ENCODE results near the gene SYNPO2.
"Not testable (repeated sequence)": the region's sequence is repeated elsewhere in the genome, so short reads cannot be mapped to it uniquely, and the experiment has no call there.

The SYNPO2 gene

DNA sequence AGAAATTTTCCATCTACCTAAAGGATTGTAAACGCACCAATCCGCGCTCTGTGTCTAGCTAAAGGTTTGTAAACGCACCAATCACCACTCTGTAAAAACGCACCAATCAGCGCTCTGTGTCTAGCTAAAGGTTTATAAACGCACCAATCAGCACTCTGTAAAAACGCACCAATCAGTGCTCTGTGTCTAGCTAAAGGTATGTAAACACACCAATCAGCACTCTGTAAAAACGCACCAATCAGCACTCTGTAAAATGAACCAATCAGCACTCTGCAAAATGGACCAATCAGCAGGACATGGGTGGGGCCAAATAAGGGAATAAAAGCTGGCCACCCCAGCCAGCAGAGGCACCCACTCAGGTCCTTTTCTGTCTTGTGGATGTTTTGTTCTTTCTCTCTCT is 10.1 kb upstream of the SYNPO2 start:
- DNase-seq (ENCODE audit: low spot score), result not testable (repeated sequence)

DNA sequence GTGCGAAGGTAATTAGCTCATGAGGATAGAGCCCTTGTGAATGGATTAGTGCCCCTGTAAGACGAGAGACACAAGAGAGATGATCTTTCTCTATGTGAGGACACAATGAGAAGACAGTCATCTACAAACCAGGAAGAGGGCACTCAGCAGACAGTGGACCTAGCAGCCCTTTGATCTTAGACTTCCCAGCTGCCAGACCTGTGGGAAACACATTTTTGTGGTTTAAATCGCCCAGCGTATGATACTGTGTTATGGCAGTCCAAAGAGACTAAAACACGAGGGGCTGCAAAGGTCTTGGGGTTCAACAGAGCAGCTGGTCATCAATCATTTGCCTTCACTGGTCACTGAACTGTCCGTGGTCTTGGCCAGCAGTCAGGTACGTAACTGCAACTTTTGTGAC is 9.2 kb upstream of the SYNPO2 start:
- no peak for DNase-seq (ENCODE audit: low spot score)

DNA sequence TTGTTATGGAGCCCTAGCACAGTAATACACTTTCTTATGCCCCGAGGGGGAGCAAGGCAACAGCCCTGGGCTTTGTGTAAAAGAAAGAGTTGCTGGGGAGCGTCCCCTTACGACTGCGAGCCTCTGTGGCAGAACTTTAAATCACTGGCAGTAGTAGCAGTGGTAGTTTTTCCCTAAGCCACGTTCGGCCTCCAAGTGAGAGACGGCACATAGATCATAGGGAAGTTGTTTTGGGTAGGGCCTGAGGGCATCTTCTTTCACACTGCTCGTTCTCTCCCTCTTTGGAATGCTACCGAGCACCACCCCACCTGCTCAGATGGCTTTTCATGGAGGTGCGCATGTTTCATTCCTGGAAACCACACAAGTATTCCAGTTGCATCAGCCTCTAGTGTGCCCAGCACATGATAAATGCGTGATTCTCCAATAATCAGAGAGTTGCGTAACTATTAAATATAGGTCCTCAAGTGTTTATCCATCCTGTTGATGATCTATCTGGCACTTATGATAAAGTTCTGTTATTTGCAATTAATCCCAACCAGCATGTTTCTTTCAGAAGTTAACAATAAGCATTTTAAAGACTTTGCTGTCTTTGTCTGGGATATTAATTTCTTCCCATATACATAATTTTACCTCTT is 7.0 kb upstream of the SYNPO2 start:
- no peak for DNase-seq (ENCODE audit: low spot score)

DNA sequence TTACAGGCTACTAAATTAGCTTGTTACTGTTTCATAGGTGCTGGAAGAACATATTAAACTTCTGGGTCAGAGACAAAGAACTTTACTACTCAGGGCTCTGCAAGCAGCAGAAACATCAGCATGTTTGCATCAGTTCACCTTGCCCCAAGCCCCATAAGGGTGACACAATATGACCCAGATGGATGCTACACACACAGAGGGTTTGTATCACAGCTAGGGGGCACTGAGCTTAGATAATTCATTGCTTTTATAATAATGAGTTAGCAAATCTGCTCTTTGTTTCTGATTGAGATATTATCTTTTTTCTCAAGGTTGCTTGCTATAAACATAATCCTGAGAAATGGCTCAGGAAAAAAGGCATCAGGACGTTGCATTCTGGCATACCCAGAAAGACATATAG is 4.8 kb upstream of the SYNPO2 start:
- no peak for DNase-seq (ENCODE audit: low spot score)

DNA sequence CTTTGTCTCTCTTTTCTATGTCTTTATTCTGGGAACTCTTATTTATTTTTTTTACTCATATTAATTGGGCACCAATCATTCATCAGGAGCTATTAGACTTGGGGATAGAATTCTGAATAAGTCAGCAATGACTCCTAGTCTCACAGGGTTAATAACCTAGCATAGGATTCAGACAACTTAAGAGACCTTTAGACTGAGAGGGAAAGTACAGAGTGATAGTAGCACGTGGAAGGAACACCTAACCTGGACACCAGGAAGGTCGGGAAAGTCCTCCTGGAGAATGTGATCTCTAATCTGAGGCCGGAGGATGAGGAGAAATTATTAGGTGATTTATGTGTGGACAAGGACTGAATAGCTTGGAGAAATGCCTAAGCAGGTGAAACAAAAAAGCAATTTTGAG is 3.9 kb upstream of the SYNPO2 start:
- DNase-seq (ENCODE audit: low spot score), result no peak

DNA sequence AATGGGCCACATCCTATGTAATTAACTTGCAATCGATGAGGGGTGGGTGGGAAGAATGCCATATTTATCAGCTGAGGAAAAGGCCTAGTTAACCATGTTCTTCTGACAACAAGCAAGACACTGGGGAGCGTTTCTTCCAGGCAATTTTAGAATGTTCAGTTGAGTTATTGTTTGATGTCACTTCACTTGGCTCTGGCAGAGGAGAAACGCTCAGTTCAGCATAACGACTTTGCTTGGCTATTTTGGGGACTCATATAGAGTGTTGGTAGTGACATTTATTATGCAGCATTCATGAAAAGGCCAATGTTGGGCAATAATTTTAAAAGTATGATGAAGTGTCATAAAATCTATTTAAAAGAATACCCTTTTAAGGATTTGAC is 648 bp downstream of the SYNPO2 start:
- no peak for DNase-seq (ENCODE audit: low spot score)

DNA sequence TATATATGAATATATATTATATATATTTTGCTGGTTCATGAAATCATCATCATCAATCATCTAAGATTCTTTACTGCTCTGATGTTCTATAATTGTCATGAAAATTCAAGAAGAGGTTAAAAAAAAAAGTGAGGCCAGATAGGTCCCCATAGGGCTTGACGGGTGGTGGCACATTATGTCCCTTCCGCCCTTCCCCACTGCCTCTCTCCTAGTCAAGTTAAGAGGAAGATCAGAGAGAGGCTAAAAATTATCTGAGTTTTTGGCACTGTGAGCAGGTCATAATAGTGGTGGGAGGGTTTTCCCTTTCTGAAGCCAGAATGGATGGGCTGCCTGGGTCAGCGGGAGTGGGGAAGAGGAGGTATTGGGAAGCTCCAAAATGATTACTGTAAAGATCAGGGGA is 5.4 kb downstream of the SYNPO2 start:
- no peak for DNase-seq (ENCODE audit: low spot score)

DNA sequence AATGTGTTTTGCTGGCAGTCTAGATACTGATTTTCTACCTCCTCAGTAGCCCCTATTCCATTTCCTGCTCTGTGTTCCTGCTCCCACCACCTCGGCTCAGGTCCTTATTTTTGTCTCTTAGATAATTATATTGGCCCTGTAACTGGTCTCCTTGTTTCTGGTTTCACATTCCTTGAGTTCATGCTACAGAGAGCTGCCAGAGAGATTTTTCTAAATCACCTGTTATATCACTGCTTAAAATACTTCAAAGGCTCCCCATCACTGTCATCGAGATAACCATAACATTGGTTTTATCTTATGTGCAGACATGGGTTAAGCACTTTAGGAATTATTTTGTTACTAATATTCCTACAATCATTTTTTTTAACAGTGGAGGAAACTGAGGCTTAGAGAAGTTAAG is 9.6 kb downstream of the SYNPO2 start:
- DNase-seq (ENCODE audit: low spot score), result no peak

DNA sequence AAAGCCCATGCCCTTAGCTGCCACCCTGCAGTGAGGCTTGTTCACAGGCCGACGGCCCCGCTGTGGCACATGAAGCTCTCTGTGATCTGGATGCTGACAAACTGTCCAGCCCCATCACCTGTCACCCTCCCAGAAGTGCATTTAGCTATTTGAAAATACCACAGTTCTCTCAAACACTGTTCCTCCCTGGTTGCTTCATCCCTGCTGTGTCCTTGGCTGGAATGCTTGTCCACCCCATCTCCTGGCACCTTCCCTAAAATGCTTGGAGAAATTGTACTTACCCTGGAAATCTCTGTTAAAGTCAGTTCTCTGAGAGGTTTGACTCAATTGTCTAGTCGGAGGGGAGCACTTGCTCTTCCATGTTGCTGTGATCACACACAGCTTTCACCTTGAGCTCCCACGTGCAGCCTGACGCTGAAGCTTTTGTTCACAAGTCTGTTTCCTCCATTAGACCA is 10.1 kb downstream of the SYNPO2 start:
- no peak for DNase-seq (ENCODE audit: low spot score)

DNA sequence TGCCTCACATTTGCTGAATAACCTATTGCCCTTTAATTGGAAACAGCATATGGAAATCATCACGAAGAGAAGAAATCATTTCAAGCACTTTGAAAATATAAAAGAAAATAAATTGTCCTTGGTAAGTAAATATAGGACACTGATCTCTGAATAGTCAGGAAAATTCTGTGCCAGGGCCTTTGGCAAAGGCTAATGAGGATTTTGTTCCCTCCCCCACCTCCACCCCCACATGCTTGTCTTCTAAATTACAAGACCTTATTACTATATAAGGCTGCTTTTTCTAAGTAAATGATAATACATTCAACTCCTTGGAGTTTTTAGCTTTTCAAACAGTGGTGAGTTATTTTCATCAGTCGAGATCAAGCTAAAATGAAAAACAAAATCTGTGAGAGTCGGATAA is 15.8 kb downstream of the SYNPO2 start:
- DNase-seq (ENCODE audit: low spot score), result no peak

DNA sequence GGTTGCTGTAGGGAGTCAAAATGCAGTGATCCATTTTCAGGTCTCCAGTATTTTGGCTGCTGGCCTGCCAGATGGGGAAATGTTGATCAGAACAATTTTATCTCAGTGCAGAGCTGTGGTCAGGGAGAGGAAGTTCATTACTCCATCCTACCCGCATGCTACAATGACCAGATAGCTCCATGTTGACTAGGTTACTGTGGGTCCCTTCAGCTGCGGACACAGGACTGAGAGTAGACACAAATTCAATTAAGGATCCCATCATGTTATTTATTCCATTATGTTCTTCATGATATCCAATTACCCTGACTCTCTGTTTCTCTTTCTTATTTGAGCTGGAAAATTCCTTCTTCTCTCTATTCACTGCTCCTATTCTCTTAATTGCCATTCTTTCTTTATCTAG is 16.3 kb downstream of the SYNPO2 start:
- DNase-seq (ENCODE audit: low spot score), result no peak

DNA sequence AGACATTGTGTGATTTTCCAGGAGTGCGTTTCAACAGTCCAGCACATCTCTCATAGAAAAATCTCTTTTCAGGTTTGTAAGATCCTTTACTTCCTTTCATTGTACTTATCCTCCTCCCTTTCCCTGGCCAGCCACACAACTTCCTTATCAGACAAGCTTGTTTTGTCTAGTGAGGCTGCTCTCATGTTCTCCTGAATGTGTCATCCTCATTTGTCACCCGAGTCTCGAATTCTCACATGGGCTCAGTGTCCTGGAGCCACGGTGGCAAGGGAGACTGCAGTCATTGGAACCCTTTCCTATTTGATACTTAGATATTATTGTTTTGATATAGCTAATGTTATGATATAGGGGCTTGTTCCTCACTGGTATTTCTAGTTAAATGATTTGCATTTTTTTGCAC is 16.9 kb downstream of the SYNPO2 start:
- no peak for DNase-seq (ENCODE audit: low spot score)

DNA sequence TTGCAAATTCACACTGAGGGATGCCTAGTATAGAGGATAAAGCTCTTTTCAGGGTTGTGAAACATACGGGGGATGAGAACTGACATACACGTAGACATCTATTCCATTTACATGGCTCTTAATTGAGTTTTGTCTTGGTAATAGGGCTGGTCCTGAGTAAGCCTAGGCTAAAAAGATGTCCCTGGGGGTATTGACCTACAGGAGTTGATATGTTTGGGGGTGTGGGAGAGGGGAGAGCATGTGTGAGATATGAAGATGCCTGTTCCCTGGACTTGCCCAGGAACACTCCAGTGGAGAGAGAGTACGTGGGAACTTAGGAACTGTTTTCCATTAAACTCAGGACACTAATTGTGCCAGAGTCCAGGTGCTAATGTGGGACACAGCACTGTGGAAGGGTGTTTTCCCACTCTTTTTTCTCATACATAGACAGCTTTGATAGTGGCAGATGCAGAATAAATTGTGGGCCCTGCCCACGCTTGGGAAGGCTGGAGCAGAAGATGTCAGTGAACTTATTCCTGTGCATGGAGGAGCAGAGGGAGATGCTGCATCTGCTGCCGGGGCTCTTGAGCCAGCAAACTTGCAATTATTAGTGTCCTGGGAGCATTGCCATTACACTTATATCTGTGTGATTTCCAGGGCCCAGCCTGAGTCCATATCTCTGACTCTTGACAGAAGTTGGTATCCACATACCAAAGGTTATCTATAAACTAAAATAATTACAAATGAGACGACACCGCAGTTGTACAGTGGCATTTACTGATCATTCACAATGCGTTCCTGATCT is 20.7 kb downstream of the SYNPO2 start:
- no peak for DNase-seq (ENCODE audit: low spot score)

DNA sequence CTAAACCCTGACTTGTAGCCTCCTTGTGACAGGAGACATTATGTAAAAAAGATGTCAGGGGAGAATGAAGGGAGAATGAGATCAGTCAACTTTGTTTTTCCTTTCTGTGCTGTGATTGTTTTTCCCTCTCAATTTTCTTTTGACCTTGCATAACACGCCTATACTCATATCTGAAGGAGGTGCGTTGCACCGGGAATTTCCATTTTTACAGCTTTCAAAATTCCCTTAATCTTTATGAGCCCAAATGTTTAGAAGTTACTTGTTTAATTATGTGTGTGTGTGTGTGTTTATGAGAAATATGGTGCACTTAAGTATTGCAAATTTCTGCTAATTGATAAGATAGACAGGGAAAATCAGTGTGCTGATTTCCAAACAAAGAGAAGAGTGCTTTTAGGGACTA is 21.6 kb downstream of the SYNPO2 start:
- DNase-seq (ENCODE audit: low spot score), result no peak

DNA sequence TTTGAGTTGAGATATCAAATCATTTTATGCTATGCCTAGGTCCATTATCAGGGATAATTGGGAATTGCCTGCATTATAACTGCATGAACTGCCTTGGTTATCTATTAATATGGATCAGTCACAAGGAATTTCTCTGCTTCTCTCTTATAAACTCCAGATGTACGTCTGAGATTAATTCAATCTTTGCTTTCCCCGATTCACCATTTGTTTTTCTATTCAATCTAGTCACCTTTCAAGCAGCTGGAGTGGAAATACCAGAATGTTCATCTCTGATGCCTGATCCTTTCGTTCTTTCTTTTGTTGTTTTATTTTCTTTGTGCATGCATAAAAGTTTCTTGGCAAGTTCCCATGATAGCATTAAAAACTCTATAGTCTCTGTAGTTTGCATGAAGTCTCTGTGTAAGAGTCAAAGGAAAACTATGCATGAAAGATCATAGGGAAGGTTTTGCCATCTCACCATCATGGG is 22.6 kb downstream of the SYNPO2 start:
- no peak for DNase-seq (ENCODE audit: low spot score)

DNA sequence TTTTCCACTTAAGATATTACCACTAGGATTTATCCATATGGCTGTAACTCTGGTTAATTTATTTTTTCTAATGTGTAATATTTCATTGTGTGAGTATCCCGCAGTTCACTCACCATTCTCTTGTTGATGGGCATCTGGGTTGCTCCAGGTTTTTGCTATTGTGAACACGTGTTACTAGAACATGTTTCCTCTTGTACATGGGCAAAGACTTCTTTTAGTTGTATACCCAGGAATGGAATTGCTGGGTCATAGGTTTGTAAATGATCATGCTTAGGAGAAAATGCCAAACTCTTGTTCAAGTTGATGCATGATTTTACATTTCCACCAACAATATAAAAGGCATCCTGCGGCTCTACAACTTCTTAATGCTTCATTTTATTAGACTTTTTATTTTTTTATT is 26.8 kb downstream of the SYNPO2 start:
- no peak for DNase-seq (ENCODE audit: low spot score)

DNA sequence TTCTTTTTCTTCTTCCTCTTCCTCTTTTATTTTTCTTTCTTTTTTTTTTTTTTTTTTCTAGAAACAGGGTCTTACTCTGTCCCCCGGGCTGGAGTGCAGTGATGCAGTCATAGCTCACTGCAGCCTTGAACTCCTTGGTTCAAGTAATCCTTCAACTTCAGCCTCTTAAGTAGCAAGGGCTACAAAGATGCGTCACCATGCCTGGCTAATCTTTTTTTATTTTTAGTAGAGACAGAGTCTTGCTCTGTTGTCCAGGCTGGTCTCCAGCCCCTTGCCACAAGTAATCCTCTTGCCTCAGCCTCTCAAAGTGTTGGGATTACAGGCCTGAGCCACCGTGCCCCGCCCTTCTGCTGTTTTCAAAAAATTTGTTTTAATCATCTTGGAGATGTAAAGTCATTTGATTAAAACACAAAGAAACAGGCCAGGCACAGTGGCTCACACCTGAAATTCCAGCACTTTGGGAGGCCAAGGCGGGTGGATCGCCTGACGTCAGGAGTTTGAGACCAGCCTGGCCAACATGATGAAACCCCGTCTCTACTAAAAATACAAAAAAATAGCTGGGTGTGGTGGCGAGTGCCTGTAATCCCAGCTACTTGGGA is 28.1 kb downstream of the SYNPO2 start:
- DNase-seq (ENCODE audit: low spot score), result no peak

DNA sequence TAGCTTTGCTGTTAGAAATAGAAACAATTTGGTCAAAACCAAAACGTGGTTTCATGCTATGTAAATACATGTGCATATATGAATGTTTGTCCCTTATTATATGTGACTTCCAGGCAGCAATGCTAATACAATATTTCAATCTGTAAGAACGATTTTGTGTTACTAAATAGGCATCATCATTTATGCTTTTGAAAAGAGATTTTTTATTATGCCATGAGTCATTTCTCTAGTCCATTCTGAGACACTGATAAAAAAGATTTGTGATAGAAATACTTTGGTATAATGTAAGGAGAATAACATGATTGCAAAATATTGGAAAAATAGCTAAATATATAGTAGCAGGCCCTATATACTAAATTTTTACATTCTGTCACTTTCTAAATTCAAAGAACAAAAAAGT is 28.9 kb downstream of the SYNPO2 start:
- DNase-seq (ENCODE audit: low spot score), result no peak

DNA sequence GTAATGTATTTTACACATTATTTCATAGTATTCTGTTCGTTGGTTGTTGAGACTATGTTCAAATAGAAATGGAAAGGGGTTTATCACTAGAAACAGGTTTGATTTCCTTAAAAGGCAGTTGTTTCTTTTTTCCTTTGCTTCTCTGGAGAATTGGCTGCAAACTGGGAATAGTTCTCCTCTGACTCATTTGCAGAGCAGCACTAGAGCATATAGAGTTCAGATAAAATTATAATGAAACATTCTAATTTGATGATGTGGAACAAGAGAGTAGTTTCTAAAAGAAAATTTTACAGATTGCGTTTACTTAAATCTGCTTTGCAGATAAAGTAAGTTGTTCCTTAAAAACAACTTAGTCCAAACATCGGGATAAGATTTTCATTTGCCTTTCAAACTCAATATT is 29.7 kb downstream of the SYNPO2 start:
- DNase-seq (ENCODE audit: low spot score), result no peak

DNA sequence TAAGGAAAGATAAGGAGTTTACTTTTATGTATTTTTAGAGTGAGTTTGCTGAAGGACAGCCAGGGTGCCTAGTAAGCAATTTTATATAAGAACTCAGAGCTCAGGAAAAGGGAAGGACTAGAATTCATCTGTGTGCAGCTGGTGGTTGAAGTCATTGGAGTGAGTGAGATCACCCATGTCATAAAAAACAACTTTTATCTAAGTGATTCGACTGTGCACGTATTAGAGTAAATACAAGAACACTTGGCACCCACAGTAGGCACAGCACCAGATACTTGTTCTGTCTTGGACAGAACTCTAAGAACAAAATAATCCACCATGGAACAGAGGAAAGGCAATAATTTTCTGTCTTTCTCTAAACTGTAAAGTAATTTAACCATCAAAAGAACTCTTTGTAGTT is 31.6 kb downstream of the SYNPO2 start:
- DNase-seq (ENCODE audit: low spot score), result no peak

DNA sequence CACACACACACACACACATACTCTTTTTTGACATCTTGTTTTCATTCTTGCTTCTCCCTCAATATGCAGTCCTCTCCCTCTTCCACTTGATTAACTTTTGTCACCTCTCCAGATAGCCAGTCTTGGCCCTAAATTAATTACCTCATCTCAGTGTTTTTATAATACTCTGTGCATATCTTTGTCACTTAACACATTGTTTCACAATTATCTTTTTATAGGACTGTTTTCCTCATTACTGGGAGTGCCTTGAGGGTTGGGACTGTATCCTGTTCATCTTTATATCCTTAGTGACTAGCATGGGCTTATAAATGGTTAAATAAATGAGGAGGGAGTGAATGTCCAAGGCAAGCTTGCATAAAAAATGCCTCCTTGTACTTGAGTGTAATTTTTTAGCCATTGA is 33.1 kb downstream of the SYNPO2 start:
- no peak for DNase-seq (ENCODE audit: low spot score)

DNA sequence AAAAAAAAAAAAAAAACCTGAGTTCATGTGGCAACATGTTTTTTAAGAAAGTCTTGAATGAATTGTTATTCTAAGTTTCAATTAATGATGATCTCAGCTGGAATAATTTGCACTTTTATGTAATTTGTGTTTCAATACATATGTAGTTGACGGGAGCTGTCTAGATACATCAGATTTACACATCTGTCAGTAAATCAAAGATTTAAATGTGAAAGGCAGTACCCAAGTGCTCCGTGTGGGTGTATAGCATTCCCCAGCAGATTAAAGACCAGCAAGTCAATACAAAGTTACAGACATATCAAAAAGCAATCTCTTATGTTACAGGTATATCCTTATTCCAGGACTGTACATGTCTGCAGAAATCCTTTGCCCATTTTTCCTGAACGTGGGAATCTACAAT is 35.2 kb downstream of the SYNPO2 start:
- DNase-seq (ENCODE audit: low spot score), result no peak

DNA sequence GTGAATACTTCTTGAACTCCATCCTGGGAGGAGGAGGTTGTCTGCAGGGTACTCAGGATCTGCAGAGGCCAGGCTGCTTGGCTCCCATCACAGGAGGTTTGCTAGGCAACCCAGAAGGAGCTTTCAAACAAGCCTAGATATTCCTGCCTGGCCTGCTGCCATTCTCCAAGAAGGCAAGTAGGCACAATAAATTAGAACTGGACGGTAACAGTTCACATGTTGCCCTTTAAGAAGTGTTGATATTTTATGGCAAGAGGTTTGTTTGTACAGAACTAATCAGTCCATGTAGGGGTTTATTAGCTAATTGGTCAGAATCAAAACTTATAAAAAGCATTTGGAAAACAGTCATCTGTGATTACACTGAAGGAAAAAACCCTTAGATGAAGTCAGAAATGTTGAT is 39.3 kb downstream of the SYNPO2 start:
- no peak for DNase-seq (ENCODE audit: low spot score)

DNA sequence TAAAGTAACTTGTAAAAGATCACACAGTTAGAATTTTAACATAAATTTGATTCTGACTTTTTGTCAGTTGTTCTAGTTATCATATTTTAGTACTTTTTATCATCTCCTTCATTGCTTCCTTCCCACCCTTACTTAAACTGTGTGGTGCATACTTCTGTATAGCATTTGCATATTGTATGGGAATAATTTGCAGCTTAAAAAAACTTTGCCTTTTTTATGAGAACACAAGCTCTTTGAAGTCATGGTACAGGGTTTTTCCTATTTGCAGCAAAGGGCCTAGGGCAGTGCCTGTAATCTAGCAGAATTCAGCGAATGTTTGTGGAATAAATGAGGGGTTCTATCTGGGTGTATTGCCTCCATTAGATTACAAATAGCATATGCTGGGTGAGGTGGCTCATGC is 41.6 kb downstream of the SYNPO2 start:
- DNase-seq (ENCODE audit: low spot score), result no peak

Data from HuH-7 (cell line).